Endothelial cell of umbilical vein (primary cell): ENCODE data around the gene INPP4B. TPM values are rescaled to one million over a fixed set of nuclear protein-coding genes. Genes with fewer than 3 reads are reported as not detected.

Experiments used
- BruUV-seq: library from RNA; stranded (reverse); fragments of 400-500 nt; replicated peaks from 2 replicates; lab custom pipeline; 2021; lab: Mats Ljungman, UMichigan
- CTCF ChIA-PET: fragments of 300-600, 350-600 bp; sonication (Branson Sonifier 250); formaldehyde crosslinking; loops from one replicate; lab custom pipeline; 2021; ENCODE audit warnings: antibody characterized with exemption, inconsistent platforms; lab: Charles Lee
- POLR2A ChIA-PET: fragments of 300-600, 350-600 bp; sonication (Branson Sonifier 250); formaldehyde crosslinking; loops from one replicate; lab custom pipeline; 2021; ENCODE audit warnings: antibody characterized with exemption, inconsistent platforms; lab: Charles Lee
- DNase-seq: peaks from one replicate; pipeline ENCODE4 v3.0.0-alpha.2; 2011; ENCODE audit warnings: low read depth, low spot score
- FAIRE-seq: peaks from 2 replicates; lab custom pipeline; 2011; peaks lifted over from hg19 to GRCh38; lab: Jason Lieb, UNC
- H2AFZ ChIP-seq: 2 replicates; pipeline ENCODE4 v1.6.0; 2012; ENCODE audit warnings: low read depth, low read length, control low read depth, inconsistent platforms
- H3K27ac ChIP-seq: 2 replicates; pipeline ENCODE4 v1.5.1; 2011; ENCODE audit warnings: low read depth, mild to moderate bottlenecking, control low read depth, low read length, moderate library complexity; ENCODE audit not compliant: insufficient read depth
- H3K27me3 ChIP-seq, 2 experiments: 2 replicates each; pipeline versions ENCODE4 v1.6.0 to v1.6.1; 2011; ENCODE audit warnings: low read length in 2 of 2, mixed read lengths in 1 of 2; ENCODE audit not compliant: control insufficient read depth in 2 of 2, insufficient read depth in 2 of 2
- H3K36me3 ChIP-seq, 2 experiments: 2 replicates in 1 of 2; 3 replicates in 1 of 2; pipeline ENCODE4 v1.5.1; 2011; ENCODE audit warnings: low read length in 2 of 2, mild to moderate bottlenecking in 1 of 2, moderate library complexity in 1 of 2; ENCODE audit not compliant: control insufficient read depth in 2 of 2, insufficient read depth in 2 of 2; ENCODE audit errors: extremely low read depth in 1 of 2
- H3K4me1 ChIP-seq: 3 replicates; pipeline ENCODE4 v1.5.1; 2011; ENCODE audit warnings: mild to moderate bottlenecking, low read length; ENCODE audit not compliant: control insufficient read depth, insufficient read depth; ENCODE audit errors: extremely low read depth
- H3K4me2 ChIP-seq: 2 replicates; pipeline ENCODE4 v1.6.1; 2011; ENCODE audit warnings: low read length, control low read depth, mixed read lengths; ENCODE audit not compliant: insufficient read depth
- H3K4me3 ChIP-seq, 3 experiments: fragments of 200-600 bp in 1 of 3; sonication (generic), shearing (Covaris generic) in 1 of 3; replicated peaks in 1 of 3; 2 replicates each; pipeline ENCODE4 v1.5.1; 2011 to 2016; ENCODE audit warnings: control low read depth in 3 of 3, low read length in 3 of 3, mild to moderate bottlenecking in 2 of 3, inconsistent platforms in 1 of 3, low read depth in 1 of 3, moderate library complexity in 1 of 3; ENCODE audit not compliant: insufficient read depth in 1 of 3
- H3K79me2 ChIP-seq: 2 replicates; pipeline ENCODE4 v1.6.0; 2012; ENCODE audit warnings: low read length, inconsistent platforms; ENCODE audit not compliant: control insufficient read depth, insufficient read depth
- H3K9ac ChIP-seq: replicated peaks from 2 replicates; pipeline ENCODE3; 2011; ENCODE audit warnings: low read length, control low read depth; ENCODE audit not compliant: insufficient read depth; ENCODE audit errors: extremely low read depth
- H3K9me1 ChIP-seq: replicated peaks from 3 replicates; pipeline ENCODE4 v1.6.0; 2011; ENCODE audit warnings: mild to moderate bottlenecking, low read length; ENCODE audit not compliant: control insufficient read depth, insufficient read depth; ENCODE audit errors: extremely low read depth
- H3K9me3 ChIP-seq: replicated peaks from 2 replicates; pipeline ENCODE4 v1.5.1; 2012; ENCODE audit warnings: low read length, inconsistent platforms; ENCODE audit not compliant: control insufficient read depth, insufficient read depth
- H4K20me1 ChIP-seq: replicated peaks from 2 replicates; pipeline ENCODE3; 2011; ENCODE audit warnings: mild to moderate bottlenecking, low read length; ENCODE audit not compliant: control insufficient read depth, insufficient read depth; ENCODE audit errors: extremely low read depth
- CTCF ChIP-seq, 2 donors: IDR thresholded peaks; 1 replicate in 1 of 2; 2 replicates in 1 of 2; pipeline ENCODE4 v1.5.1; 2011; ENCODE audit warnings: low read length in 2 of 2, mild to moderate bottlenecking in 2 of 2, moderate library complexity in 2 of 2, control low read depth in 1 of 2, inconsistent platforms in 1 of 2, low read depth in 1 of 2; ENCODE audit not compliant: insufficient read depth in 1 of 2; ENCODE audit errors: extremely low read depth in 1 of 2
- EZH2 ChIP-seq: IDR thresholded peaks from 2 replicates; pipeline ENCODE4 v1.6.1; 2012; ENCODE audit warnings: borderline replicate concordance, low read depth, mild to moderate bottlenecking, moderate library complexity, low read length, inconsistent platforms; ENCODE audit not compliant: severe bottlenecking
- FOS ChIP-seq: IDR thresholded peaks from 2 replicates; pipeline ENCODE4 v1.6.1; 2011; ENCODE audit warnings: mild to moderate bottlenecking, low read length, moderate library complexity, borderline replicate concordance; ENCODE audit not compliant: insufficient read depth
- GATA2 ChIP-seq: IDR thresholded peaks from 2 replicates; pipeline ENCODE4 v1.7.0; 2011; ENCODE audit warnings: low read depth, mild to moderate bottlenecking, moderate library complexity, mixed read lengths, low read length; ENCODE audit not compliant: insufficient read length, insufficient read depth
- JUN ChIP-seq: IDR thresholded peaks from 2 replicates; pipeline ENCODE4 v1.6.1; 2011; ENCODE audit warnings: borderline replicate concordance, low read depth; ENCODE audit not compliant: insufficient read length, insufficient read depth
- MAX ChIP-seq: IDR thresholded peaks from 2 replicates; pipeline ENCODE4 v1.6.1; 2011; ENCODE audit not compliant: insufficient read depth, insufficient read length
- MYC ChIP-seq: IDR thresholded peaks from one replicate; pipeline ENCODE4 v1.6.1; 2011; ENCODE audit warnings: mild to moderate bottlenecking, low read depth, low read length
- POLR2A ChIP-seq: IDR thresholded peaks from 2 replicates; pipeline ENCODE4 v1.6.1; 2012; ENCODE audit warnings: low read depth, mild to moderate bottlenecking, control low read depth, low read length
- POLR2AphosphoS5 ChIP-seq: IDR thresholded peaks from 2 replicates; pipeline ENCODE4 v1.6.1; 2012; ENCODE audit warnings: low read depth, mild to moderate bottlenecking, control low read depth, low read length, moderate library complexity; ENCODE audit not compliant: insufficient read depth
- dilution Hi-C: fragments of 300-500 bp; cut with MboI; formaldehyde crosslinking; loops from one replicate; pipeline ENCODE4 v1.15.0; 2019; ENCODE audit warnings: low sequenced_read_pairs; ENCODE audit not compliant: extremely low pct_ligation_motif_present
- intact Hi-C: fragments of 100-400 bp; cut with micrococcal nuclease; formaldehyde crosslinking; loops from one replicate; pipeline ENCODE4 v1.10.0; 2022
- polyA plus RNA-seq, 4 experiments: library from polyadenylated mRNA; depleted of rRNA in 3 of 4; stranded (reverse) in 3 of 4; unstranded in 1 of 4; fragments of >200 nt; gene quantifications; 2 replicates each; pipeline versions ENCODE4 v1.2.1 to v1.2.3, GENCODE V29; 2011 to 2012; ENCODE audit warnings: missing spikeins in 1 of 4
- total RNA-seq: library from RNA; stranded (reverse); gene quantifications from 2 replicates; pipeline ENCODE4 v1.2.3, GENCODE V29; 2021

Gene INPP4B
- total and polyA plus RNA-seq, 2 donors (not counting 3 experiments of a cell fraction or from before 2014, with no cell fraction given): 0.41 to 3.1 TPM

GRCh38 chr4:142231787-142232186 is 614.3 kb downstream of the INPP4B start:
- H3K9ac ChIP-seq: no peak overlapping the region
- no peaks in the 10 kb centered on the region for H3K4me1 ChIP-seq
- H3K27me3 ChIP-seq: no peaks in the 10 kb centered on the region
- FAIRE-seq: no peak
- no peak overlapping the region for H2AFZ ChIP-seq
- intact Hi-C loops: no loop called here
- CTCF ChIA-PET: interaction anchor here (1.5 kb wide), 1 partner anchor 10 kb away, joined by 4 read pairs; no protein-coding TSS in a partner anchor
- no peaks in the 10 kb centered on the region for H3K79me2 ChIP-seq
- H3K9me3 ChIP-seq: no peaks in the 10 kb centered on the region
- H4K20me1 ChIP-seq: no peaks in the 10 kb centered on the region
- TF ChIP-seq MYC: no peak
- no peak for TF ChIP-seq POLR2A
- TF ChIP-seq EZH2: no peak
- no peak for TF ChIP-seq GATA2
- no peak for TF ChIP-seq CTCF (IDR thresholded peaks at IDR 0.05; ENCODE audit: extremely low read depth in 1 of 2, insufficient read depth in 1 of 2, low read depth in 1 of 2, low read length in 2 of 2)
- no peak for TF ChIP-seq MAX
- TF ChIP-seq JUN: no peak
- TF ChIP-seq POLR2AphosphoS5: no peak
- TF ChIP-seq FOS: no peak
- H3K9me1 ChIP-seq: no peaks in the 10 kb centered on the region
- dilution Hi-C loops: no loop called here
- no peak overlapping the region for H3K27ac ChIP-seq
- no peak for DNase-seq
- no peak overlapping the region for H3K4me3 ChIP-seq
- POLR2A ChIA-PET: no interaction called here
- BruUV-seq: no TSS peak
- H3K36me3 ChIP-seq: no peaks in the 10 kb centered on the region
- no peak overlapping the region for H3K4me2 ChIP-seq
